GM04504 (cell line): ENCODE data around the gene ELOVL7.
"Not testable (repeated sequence)": the region's sequence is repeated elsewhere in the genome, so short reads cannot be mapped to it uniquely, and the experiment has no call there.

Experiments used
- DNase-seq: peaks from one replicate; pipeline ENCODE4 v3.0.0-alpha.2; 2012; ENCODE audit warnings: low read depth

ELOVL7 gene

DNA sequence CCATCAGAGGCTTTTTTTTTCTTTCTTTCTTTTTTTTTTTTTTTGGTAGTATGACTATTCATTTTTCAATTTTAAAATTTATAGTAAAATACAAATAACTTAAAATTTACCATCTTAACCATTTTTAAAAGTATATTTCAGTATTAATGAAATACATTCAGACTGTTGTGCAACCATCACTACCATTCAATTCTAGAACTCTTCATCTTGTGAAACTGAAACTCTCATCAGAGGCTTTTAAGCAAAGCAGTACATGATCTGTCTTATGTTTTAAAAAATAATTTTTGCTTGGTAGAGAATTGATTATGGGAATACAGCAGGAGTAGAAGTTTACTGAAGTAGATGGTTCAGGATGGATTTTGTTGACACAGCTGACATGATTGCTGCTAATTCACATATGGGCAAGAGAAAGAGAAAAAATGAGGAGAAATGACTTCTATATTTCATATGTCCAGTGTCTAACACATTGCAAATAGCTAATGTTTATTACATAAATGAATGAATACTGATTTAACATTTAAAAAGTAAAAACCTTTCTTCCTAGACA lies 13.4 kb downstream of the ELOVL7 start:
- no peak for DNase-seq

DNA sequence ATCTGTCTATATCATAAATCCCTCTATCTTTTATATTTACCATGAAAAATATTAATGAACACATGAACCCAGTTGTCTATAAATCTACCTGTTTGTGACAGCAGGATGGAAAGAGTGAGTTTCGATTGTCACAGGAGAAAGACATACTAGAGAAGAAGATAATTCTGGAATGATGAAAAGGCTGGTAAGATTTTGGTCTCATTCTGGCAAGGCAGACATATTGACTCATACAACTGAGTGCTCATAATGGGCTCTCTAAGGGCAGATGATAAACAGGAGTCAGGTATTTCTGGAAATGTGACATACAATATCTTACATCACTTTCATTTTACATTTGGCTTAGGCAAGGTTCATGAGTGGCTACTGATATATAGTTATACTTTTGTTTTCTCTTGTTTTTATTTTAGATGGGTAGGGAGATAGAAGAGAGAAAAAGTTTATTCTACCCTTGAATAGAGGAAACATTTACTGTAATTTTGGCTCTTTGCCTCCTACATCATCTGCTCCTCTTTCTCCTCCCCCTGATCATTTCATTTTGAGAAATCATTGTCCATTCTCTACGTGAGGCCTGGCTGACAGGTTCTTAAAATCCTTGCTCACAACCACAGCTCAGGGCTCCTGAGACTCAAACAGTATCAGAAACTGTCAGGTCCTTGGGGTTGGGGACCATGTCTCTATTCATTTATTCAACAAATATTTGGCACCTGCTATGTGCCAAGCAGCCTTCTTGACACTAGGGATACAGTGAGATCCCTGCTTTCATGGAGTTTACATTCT lies 14.4 kb downstream of the ELOVL7 start:
- no peak for DNase-seq

- no peak for DNase-seq
Observed at GRCh38 chr5:60827201-60827600, 16.9 kb downstream of the ELOVL7 start.

- no peak for DNase-seq
Observed at GRCh38 chr5:60826653-60827052, 17.4 kb downstream of the ELOVL7 start.

GRCh38 chr5:60823574-60823973 lies 20.5 kb downstream of the ELOVL7 start:
- no peak for DNase-seq

DNA sequence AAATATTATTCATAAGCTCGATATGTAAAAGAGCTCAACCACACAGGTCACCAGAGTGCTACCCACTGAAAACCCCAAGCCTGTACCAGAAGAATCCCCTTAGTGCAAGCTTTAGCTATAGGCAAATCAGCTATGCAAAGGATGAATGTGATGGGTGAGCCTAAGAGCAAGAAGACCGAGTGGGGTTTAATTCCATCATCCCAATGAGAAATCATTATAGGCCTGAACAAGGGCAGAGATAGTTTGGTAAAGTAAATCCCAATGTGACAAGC lies 21.8 kb downstream of the ELOVL7 start:
- DNase-seq, result no peak

GRCh38 chr5:60821488-60822284 lies 22.4 kb downstream of the ELOVL7 start:
- no peak for DNase-seq

- no peak for DNase-seq
Observed at GRCh38 chr5:60820593-60821487, 23.2 kb downstream of the ELOVL7 start.

DNA sequence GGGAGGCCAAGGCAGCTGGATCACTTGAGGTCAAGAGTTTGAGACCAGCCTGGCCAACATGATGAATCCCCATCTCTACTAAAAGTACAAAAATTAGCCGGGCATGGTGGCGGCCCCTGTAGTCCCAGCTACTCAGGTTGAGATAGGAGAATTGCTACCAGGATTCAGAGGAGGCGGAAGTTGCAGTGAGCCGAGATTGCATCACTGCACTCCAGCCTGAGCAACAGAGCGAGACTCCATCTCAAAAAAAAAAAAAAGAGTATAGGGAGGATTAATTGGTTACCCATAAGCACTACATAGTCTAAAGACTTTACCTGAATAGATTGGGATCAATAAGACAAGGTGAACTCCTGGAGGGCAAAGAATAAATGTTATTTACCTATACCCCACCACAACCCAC lies 27.9 kb downstream of the ELOVL7 start:
- DNase-seq, result not testable (repeated sequence)

GRCh38 chr5:60814498-60814897 lies 29.6 kb downstream of the ELOVL7 start:
- no peak for DNase-seq

- no peak for DNase-seq
Observed at GRCh38 chr5:60812426-60812825, 31.6 kb downstream of the ELOVL7 start.

DNA sequence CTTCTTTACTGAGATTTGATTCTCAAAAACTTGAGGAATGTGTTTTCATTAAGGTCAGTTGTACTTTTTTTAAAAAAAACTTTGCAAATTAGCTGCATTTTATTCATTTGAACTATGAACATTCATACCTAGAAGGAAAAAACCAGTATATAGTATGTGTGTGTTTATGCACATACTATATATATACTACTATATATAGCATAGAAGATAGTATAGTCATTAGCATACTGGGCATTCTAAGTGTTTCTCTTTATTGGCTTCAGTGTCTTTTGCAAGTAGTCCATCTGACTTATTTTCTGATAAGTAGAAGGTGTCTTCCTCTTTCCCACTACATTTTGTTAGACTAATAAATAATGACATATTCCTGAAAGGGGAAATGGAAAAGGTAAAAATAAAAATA lies 33.0 kb downstream of the ELOVL7 start:
- no peak for DNase-seq

GRCh38 chr5:60810438-60811085 lies 33.5 kb downstream of the ELOVL7 start:
- DNase-seq, result no peak

GRCh38 chr5:60809891-60810425 lies 34.1 kb downstream of the ELOVL7 start:
- no peak for DNase-seq

GRCh38 chr5:60806591-60807243 lies 37.4 kb downstream of the ELOVL7 start:
- no peak for DNase-seq

GRCh38 chr5:60805463-60805862 lies 38.6 kb downstream of the ELOVL7 start:
- DNase-seq, result no peak

- no peak for DNase-seq
Observed at GRCh38 chr5:60803712-60804111, 40.4 kb downstream of the ELOVL7 start.

DNA sequence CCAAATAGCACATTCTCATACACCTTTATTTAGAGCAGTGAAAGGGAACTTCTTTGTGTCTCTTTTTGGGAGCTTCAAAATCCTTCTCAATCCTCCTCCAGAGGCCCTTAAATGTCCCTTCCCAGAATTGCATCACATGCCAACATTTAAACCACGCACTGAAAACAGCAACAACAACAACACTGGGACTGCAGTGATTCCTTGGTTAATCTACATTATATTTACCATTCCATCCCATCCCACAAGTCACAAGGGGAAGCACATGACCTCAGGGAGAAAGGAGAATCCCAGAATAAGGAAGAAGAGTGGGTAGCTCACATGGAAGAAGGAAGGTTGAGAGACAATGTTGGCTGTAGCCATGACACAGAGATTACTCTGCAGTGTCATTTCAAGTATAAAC lies 41.1 kb downstream of the ELOVL7 start:
- no peak for DNase-seq

DNA sequence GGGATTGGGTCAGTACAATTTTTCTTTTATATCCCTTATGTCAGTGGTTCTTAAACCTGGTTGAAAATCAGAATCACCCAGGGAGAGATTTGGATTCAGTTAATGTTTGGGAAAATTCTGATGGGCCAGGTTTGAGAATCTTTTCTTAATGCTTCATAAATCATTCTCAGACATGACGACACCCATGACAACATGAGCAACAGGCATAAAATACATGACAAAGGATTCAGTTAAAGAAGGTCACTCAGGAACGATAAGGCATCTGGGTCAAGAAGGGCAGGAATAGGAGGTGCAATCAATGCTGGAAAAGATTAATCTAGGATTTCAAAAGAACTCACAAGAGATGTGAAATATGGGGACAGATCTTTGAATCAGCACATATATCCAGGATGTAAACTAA lies 41.8 kb downstream of the ELOVL7 start:
- DNase-seq, result no peak

- no peak for DNase-seq
Observed at GRCh38 chr5:60797482-60798153, 46.5 kb downstream of the ELOVL7 start.
